CD4-positive, alpha-beta T cell treated with Interleukin-12 subunit alpha and Interleukin-12 subunit beta, for 1 hour (primary cell): ENCODE measurements around the gene DIAPH1.
"Not testable (repeated sequence)": the region's sequence is repeated elsewhere in the genome, so short reads cannot be mapped to it uniquely, and the experiment has no call there.

Experiments used
- DNase-seq: peaks from one replicate; pipeline ENCODE4 v3.0.0-alpha.2; 2020

The DIAPH1 gene

DNA sequence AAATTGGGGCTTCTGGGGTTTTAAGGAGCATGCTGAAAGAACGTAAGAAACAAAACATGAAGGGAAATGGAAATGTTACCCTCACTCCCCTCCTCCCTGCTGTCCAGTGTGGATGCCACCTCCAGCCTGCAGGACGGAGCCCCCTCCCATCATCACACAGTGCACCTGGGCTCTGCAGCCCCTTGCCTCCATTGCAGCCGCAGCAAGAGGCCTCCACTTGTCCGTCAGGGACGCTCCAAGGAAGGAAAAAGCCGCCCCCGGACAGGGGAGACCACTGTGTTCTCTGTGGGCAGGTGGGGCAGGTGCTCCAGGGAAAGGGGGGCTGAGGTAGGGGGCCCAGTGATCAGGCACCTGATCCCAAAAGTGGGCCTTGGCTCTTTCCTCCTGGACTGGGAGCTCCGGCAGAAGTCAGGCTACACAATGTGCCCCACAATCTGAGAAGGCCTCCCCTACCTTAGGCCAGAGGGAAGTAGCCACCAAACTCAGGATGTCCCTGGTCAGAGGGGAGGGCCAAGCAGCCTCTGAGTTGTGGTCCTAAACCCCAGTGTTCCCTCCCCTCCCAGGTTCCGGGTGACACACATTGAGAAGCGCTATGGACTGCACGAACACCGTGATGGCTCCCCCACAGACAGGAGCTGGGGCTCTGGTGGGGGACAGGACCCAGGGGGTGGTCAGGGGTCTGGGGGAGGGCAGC, 20.7 kb upstream of the DIAPH1 start:
- no peak for DNase-seq

DNA sequence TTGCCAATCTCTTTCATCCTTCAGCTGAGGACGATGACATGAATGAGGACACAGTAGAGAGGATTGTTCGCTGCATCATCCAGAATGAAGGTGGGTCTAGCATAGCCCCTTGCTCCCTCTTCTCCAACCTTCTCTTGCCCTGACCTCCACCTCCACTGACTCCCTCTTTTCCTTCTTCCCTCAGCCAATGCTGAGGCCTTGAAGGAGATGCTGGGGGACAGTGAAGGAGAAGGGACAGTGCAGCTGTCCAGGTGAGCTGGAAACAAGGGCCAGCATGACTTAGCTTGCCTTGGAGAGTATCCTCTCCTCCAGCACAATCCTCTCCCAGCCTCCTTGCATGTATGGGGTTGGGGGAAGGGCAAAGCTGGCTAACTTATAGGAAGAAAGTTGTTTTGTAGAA, 20.0 kb upstream of the DIAPH1 start:
- no peak for DNase-seq

DNA sequence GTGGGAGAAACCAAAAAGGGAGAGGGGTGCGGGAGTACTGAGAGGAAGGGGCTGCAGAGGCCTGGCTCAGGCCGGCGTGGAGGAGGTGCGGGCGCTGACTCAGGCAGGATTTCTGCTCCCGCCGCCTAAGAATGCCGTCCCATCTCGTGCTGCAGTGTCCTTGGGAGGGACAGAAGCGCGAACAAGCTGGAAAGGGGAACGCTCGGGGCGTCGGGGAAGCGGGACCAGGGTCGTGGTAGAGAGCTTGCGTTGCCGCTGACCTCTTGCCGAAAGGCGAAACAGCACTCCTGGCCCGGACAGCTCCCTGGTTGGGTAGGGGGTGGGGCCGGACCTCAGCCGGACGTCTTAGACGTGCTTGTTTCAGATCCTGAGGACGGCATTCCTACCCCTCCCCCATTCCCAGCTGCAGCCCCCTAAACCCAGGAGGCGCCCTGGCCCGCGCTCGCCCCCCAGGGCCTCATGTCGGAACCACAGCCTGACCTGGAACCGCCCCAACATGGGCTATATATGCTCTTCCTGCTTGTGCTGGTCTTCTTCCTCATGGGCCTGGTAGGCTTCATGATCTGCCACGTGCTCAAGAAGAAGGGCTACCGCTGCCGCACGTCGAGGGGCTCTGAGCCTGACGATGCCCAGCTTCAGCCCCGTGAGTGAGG, 19.1 kb upstream of the DIAPH1 start:
- peak; percentile 71 for DNase-seq

DNA sequence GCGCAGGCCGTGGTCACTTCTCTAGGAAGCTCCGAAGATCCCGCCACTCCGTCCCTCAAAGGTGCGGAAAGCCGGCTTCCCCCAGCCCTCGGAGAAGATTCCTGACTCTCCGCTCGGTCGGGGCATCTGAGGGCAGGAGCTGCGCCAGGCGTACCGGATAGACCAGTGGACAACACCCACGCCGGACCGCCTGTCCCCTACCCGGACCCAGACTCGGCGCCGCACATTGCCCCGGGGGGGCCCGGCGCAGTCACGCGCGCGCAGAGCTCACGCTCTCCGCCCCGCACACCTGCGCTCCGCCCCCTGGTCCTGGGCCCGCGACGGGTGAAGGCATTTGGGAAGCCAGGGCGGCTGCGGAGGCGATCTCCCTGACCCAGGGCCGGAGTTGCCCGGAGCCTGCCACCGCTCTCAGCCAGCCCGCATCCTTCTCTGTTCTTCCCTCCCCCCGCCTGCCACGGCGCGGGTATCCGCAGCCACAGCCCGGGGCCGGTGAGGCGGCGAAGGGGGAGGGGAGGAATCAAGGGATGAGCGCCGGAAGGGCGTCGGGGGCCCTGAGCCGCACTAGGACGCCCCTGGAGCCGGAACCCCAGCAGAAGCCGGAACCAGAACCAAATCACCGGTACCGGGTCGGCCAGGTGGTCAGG, 18.4 kb upstream of the DIAPH1 start:
- peak; percentile 59 for DNase-seq

DNA sequence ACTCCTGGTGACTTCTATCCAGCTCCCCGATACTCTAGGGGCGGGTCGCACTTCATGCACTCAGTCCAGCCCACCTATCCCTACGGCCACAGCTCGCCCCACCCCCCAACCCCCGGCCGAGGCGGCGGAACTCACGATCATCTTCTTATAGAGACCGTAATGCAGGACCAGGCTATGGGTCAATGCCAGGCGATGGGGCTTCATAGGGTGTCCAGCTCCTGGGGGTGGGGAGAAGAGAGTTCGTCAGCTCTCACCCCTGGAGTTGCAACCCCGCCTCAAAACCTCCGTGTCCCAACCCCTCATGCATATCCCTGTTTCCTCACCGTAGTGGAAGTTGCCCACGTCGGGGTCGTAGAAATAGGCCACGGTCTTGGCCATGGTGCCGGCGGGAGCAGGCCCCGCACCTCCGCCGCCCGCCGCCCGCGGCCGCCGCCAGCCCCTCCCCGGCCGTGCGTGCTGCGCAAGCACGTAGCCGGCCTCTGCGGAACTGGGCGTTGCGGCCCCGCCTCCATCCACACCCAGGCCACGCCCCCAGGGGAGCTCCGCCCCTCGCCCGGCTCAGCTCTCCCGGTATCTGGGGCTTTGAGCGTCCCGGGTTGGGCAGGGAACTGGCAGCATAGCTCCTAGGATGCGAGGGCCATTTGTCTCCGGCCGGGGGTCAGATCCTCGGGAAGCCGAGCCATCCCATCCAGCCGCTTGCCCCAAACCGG, 17.8 kb upstream of the DIAPH1 start, which contains the start of the genes HDAC3 and RELL2:
TSS of gene HDAC3 (minus strand) at position 437 of the 710 bp plus-strand sequence. CDS start at position 378, 59 bp downstream.
TSS of gene RELL2 (plus strand) at position 585 of the 710 bp plus-strand sequence. CDS start 1,229 bp downstream, outside the sequence.
- DNase-seq, result peak; percentile 94

DNA sequence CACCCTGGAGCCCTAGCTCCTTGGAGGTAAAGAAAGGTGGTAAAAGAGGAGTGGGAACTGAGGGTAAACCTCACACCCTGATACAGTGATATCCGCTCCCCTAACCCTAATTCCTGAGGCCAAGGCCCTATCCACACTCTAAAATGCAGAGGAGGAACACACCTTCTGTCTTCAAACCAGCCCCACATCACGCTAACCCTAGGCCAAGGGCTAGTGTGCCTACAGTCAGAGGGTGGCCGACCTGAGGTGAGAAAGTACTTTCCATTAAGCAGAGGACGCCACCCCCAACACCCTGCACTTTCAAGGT, 17.3 kb upstream of the DIAPH1 start:
- no peak for DNase-seq

DNA sequence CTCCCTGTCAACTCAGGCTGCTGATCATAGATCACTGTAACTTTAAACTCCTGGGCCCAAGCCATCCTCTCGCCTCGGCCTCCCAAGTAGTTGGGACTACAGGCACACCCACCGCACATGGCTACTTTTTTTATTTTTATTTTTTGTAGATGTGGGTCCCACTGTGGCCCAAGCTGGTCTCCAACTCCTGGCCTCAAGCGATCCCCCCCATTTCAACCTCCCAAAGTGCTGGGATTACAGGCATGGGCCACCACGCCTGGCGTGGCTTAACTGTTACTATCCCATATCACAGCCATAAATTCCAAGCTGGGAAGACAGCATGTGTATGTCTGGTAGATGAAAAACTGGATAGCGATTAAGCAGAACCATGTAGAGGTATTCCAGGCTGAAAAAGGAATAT, 16.8 kb upstream of the DIAPH1 start:
- no peak for DNase-seq

DNA sequence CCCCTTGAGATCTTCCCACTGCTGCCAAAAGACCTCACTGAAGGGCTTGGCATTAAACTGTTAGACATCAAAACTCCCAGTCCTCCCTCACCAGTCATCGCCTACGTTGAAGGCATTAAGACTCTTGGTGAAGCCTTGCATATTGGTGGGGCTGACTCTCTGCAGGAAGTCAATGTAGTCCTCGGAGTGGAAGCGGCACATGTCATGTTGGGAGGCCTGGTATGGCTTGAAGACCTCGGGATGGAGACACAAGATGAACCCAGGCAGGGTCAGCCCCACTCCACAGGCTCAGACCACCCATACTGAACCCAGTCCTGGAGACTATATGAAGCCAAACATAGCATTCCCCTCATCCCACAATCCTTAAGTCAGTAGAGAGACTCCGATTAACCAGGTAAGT, 15.9 kb upstream of the DIAPH1 start:
- no peak for DNase-seq

DNA sequence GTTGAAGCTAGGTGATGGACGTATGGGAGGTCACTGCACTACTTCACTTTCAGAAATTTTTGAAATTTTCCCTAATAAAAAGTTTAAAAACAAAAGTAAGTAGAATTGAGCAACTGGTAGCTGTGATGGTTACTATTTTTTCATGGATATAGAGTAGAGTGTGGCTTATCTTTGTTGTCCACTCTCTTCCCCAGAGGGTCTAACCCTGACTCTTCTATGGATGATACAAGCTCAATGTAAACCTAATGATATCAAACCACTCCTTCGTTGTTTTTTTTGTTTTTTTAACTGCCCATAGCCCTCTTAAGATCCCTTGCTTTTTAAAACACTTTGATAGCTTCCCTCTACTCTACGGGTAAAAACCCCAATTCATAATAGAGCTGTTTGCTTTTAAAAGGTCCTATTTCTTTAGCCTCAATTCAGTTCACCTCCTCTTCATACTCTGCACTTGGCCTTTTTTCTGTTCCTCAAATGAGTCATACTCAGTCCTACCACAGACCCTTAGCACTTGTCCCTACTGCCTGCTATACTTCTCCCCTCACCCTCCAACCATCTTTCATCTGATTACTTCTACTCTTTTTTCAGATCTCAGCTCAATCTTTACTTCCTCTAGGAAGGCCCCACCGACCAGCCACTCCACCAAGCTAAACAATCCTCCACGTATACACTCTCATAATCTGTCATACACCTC, 15.2 kb upstream of the DIAPH1 start:
- DNase-seq, result no peak

DNA sequence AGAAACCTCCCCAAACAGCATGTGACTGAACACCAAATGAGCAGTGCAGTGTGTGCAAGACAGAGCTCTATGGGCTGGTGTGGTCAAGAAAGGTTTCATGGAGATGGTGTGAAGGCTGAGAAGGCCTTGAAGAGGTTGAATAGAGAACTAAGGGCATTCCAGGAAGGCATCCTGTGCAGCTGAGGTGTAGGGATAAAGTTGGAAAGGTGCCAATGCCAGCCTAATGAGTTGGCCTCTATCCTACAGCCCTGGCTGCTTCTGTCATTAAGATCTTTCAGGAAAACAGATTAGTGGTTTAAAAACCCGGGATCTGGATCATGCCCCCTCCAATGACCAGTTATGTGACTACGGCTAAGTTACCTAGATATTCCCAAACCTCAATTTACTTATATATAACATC, 13.8 kb upstream of the DIAPH1 start:
- DNase-seq, result no peak

DNA sequence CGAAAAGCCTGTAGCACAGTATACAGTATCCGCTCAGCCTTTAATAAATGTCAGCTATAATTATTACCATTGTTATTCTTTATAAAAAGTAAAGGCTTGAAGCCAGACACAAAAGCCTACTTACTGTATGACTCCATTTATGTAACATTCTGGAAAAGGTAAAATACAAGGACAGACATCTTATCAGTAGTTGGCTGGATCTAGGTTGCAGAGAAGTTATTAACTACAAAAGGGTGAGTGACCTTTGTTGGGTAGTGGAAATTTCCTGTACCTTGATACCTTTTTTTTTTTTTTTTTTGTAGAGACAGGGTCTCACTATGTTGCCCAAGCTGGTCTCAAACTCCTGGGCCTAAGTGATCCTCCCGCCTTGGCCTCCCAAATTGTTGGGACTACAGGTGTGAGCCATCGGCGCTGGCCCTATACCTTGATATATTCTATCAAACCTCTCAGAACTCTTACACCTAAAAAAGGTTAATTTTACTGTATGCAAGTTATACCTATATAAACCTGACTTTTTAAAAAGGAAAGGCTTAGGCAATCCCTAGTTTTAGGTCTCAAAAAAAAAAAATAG, 11.9 kb upstream of the DIAPH1 start:
- DNase-seq, result no peak

DNA sequence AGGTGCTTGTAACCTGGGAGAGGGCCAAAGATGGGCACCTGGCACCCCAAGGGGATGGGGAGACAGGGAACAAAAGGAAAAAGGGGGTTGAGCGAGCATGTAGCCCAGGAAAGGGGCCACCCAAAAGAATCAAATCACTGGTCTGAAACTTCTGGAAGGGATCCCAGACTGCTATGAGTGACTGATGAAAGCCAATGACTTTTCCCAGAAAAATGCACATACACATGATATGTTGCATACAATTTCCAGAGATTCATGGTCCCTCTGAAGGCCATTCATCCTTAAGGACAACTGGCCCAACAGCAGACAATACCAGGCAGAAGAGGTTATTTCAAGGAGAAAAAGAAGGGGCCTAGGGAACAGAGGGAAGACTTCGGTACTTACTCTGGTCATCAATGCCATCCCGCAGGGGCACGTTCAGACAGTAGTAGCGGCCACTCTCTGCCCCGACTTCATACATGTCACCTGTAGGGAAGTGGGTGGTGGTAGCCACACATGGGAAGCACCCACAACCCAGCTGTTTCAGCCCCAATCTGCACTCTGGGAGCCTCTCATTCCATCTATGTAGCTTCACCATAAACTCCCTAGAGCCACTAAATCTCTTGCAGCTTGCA, 9.5 kb upstream of the DIAPH1 start:
- no peak for DNase-seq

DNA sequence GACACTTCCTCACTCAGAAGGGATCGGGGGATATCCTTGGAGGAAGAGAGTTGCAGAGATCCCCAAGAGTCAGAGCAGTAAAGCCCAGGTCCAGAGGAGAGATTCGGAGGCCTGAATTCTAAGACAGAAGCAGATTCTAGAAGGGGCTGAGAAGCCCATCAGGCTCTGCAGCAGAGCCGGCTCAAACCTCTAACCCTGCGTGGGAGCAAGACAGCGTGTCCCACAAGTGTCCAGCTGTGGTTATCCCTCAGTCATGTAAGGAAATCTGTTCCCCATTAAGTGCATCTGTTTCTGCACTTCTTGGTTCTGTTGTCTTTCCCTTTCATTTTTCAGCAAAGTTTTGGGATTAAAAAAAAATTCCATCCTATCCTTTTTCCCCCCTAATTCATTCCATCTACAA, 4.8 kb upstream of the DIAPH1 start:
- no peak for DNase-seq

DNA sequence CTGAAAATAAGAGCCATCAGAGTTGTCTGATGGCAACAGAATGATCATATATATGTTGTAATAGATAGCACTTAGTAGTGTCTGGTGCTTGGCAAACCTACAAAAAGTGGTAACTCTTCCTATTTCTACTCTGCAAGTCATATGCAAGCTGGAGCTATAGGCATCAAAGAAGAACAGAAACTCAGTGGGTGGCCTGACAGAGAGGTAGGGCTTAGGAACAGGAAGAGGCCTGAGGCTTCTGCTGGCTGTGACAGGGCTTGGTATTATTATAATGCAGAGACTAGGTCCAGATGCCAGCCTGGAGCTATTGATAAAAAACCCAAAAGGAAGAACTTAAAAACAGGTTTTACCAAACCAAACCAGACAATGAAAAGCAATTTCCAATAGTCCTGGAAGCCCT, 4.4 kb upstream of the DIAPH1 start:
- no peak for DNase-seq

DNA sequence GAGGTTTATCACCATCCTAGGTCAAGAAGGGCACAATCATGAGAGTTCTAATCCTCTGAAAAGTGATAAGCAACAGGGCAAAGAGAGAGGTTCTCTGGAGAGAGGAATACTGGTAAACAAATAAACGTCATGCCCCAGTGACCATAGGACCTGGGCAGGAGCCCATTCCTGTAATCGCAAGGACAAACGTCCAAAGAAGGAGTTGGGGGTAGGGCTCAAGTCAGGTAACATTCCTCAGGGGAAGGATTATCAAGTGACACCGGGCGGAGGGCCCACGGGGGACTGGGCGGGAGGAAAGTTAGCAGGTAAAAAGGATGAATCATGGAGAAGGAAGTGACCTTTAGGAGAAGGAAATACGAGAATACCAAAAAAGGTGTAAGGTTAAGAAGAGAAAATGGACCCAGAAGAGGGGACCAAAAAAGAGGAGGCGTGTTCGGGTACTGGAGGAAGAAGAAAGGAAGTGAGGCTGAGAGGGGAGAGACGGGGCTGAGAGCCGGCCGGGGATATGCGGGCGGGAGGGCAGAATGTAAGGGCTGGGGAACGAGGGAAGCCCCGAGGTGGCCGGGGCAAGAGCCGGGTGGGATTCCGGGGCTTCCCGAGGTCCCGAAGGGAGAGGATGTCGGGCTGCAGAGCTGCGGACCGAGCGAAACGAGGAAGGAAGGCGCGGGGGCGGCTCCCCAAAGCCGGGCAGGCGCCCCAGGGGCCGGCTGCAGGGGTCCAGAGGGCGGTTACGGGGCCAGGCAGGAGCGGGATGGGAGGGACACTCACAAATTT, 583 bp downstream of the DIAPH1 start:
- peak; percentile 61 for DNase-seq

DNA sequence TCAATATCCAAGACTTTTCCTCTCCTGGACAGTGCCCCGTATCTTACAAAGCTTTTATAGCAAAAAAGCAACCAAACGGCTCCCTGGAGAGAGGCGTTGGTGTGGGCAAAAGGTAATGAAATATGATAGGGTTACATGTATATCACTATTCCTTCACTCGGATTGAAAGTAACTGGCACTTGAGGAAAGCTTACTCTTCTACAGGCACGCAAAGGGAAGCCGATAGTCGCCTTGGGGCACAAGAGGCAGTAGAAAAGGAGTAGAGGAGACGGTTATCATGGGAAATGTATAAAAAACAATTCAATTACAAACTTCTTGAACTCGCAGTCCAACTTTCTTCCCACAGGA, 1.1 kb downstream of the DIAPH1 start:
- DNase-seq, result no peak

DNA sequence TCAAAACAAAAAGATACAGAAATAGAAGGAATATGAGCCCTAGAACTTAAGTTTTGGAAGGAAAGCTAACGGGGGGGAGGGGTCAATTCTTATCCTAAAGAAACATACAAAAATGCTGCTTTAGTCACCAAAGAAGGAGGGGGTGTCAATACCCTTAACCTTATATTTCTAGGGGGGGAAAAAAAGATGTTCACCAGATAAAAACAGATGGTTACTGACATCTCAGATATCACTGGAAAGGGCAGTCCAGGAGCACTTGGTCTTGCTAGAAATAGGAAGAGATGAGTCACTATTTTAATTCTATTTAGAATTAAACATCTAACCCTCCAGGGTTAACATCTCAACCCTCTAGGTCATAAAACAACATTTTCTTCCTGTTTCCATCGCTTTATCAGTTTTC, 1.7 kb downstream of the DIAPH1 start:
- DNase-seq, result no peak

DNA sequence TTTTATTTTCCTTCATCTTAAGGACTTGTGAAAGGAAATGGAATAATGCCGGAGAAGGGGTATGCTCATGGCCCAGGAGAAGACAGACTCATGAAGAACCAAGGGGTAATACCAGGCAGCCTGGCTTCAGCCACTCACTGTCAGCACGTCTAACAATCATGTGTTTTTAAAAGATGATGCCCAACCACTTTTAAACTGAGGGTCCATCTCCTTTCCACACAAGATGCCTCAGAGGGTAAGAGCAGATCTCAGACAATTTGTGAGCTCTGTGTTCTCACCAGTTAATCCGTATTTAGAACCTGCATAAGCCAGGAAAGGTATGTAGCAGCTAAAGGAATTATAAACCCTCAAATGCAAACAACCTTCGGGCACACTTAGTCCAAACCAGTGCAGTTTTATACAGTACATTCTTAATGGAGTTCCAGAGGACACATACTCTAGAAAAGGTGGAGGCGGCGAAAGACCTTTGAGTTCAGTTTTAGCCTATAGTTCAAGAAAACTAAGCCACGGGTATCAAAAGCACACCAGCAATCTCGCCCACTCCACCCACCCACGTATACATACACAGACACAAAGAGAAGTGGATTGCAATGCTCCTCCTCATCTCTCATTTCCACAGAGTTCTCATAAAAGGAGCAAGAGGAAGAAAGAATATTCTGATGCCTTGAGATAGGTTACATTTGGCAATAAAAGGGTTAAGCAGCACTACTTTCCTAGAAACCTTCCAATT, 2.6 kb downstream of the DIAPH1 start:
- DNase-seq, result no peak

DNA sequence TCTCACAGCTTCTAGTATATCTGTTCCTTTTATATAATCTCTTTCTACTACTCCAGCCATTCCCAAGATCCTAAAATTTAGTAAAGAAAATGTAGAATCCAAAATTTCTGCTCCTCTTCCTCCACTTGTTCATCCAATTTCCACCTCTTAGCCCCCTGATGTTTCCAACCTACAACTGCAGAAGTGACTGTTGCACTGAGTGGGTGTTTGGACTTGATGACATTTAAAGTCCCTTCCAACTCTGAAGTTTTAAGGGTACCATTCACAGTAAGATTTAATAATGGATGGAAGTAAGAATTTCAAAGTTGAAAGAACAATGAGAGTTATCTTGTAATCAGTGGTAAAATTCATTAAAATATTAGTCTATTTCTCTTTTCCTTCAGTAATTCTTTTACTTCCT, 5.5 kb downstream of the DIAPH1 start:
- DNase-seq, result no peak

DNA sequence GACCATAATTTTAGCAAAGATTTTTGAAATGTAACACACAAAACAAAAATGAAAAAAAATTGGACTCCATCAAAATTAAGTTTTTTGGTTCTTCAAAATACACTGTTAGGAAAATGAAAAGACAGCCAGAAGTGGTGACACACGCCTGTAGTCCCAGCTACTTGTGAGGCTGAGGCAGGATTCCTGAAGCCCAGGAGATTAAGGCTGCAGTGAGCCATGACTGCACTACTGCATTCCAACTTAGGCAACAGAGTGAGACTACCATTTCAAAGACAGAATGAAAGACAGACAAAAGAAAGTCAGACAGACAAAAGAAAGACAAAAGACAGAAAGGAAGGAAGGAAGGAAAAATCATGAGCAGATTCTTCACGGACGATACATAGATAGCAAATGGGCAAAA, 7.5 kb downstream of the DIAPH1 start:
- no peak for DNase-seq

DNA sequence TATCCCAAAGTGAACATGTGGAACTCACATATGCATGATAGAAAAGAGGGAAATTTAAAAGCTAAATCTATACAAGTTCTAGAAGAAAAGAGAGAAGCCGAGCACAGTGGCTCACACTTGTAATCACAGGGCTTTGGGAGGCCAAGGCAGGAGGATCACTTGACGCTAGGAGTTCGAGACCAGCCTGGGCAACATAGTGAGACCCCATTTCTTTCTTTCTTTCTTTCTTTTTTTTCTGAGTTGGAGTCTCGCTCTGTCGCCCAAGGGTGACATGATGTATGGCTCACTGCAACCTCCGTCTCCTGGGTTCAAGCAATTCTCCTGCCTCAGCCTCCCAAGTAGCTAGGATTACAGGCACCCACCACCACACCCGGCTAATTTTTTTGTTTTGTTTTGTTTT, 8.9 kb downstream of the DIAPH1 start:
- DNase-seq, result not testable (repeated sequence)
